GM12872 (cell line): ENCODE measurements around the gene DCAF11.

Source experiments
- TF ChIP-seq, protein P1 (sequence below): IDR thresholded peaks from 3 replicates; pipeline ENCODE4 v1.5.1; 2011; ENCODE audit warnings: low read depth, mild to moderate bottlenecking, low read length, moderate library complexity; ENCODE audit not compliant: insufficient read depth

DCAF11 gene

DNA sequence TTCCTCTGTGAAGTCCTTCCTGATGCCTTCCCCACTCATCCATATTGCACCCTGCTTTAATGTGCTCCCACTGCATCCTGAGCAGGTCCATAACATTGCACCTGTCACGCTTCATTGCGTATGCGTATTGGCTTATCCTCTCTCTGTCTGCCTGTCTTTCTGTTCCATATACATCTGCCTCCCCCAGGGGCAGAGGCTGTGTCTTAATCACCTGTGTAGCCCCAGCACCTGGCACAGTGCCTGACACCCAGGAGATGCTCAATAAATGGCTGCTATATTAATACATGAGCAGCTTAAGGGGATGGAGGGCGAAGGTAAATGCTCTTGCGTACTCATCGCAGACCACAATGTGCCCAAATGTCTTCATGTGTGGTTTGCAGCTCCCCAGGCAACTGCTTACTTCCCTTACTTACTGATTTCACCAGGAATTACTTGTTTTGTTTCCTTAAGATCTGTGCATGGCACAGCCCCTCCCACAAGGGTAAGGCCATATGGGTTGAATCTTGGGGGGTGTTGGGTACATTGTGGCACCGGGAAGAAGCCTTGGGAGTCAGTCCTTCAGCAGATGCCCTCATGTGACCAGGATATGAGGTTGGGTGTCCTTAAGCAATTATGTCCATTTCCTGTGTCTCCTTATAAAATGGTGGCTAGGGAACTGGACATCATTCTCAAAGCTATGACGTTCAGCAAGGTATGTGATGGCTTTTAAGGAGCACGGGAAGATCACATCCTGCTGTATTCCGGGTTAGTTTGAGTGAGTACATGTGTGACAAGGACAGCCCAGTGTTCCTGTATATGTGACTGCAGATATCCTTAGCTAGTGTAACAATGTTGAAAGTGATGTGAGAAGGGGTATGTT is 44.1 kb upstream of the DCAF11 start:
- TF ChIP-seq, protein P1, sequence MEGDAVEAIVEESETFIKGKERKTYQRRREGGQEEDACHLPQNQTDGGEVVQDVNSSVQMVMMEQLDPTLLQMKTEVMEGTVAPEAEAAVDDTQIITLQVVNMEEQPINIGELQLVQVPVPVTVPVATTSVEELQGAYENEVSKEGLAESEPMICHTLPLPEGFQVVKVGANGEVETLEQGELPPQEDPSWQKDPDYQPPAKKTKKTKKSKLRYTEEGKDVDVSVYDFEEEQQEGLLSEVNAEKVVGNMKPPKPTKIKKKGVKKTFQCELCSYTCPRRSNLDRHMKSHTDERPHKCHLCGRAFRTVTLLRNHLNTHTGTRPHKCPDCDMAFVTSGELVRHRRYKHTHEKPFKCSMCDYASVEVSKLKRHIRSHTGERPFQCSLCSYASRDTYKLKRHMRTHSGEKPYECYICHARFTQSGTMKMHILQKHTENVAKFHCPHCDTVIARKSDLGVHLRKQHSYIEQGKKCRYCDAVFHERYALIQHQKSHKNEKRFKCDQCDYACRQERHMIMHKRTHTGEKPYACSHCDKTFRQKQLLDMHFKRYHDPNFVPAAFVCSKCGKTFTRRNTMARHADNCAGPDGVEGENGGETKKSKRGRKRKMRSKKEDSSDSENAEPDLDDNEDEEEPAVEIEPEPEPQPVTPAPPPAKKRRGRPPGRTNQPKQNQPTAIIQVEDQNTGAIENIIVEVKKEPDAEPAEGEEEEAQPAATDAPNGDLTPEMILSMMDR = no peak

DNA sequence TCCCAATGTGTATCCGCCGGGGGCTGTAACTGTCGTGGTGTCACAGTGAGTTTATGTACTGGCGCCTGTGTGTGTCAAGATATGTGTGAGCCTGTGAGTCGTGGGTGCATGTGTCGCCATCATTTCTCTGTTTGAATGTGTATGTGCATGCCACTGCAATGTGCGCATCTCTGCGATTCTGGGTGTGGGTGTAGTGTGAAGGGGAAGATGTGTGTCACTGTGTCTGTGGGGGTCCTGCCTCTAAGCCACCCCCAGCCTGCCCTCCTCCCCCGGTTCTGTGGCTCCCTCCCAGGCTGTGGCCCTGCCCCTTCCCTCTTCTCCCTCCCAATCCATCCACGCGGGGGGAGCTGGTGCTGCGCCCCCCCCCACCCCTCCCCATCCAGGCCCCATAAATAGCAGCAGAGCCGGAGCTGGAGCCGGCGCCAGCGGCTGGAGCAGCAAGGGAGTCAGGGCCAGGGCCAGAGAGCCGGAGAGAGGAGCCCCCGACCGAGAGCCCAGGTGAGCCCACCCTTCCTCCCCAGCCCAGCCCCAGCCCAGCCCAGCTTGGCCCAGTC is 43.4 kb upstream of the DCAF11 start, which contains the start of gene CPNE6:
TSS of gene CPNE6 (plus strand) at position 419 of the 554 bp plus-strand sequence. CDS start 1,375 bp downstream, outside the sequence.
- TF ChIP-seq, protein P1 = no peak

DNA sequence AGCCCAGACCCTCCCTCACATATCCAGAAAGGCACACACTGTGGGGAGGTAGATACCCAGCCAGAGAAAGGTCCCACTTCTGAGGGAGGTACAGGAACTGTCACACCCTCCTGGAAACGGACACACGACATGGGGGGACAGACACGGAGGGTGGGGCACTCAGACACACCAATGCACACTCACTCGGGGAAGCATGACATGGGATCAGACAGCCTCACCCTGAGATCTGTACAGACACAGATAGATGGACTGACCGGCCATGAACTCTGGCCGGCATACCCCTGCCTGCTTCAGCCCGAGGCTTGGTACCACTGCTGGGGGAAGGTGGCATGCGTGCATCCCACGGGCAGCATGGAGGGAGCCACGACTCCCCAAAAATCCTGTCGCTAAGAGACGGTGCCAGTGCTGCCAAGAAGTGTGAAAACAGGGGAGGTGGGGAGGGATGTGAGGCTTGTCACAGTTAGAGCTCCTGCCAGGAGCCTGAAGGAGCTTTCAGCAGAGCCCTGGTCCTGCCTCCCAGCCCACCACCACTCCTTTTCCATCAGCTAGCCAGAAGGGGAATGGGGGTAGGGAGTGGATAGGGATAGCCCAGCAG is 42.6 kb upstream of the DCAF11 start:
- TF ChIP-seq, protein P1 = no peak

DNA sequence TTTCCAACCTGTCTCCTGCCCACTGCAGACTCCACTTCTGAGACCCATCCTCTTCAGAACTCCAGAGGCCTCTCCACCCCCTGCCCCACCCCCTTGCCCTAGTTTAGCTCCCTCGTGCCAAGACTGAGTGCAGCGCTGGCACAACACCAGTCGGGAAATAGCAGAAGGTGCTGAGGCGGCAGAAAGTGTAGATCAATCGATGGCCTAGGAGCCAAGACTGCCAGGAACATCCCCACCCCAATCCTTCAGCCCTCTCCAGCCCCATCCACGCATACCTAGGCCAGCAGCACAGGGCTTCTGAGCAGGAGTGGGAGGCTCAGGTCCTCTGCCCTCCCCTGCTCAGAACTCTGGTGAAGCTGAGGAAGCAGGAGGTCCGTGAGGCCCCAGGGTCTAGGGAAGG is 42.1 kb upstream of the DCAF11 start:
- TF ChIP-seq, protein P1 = no peak

DNA sequence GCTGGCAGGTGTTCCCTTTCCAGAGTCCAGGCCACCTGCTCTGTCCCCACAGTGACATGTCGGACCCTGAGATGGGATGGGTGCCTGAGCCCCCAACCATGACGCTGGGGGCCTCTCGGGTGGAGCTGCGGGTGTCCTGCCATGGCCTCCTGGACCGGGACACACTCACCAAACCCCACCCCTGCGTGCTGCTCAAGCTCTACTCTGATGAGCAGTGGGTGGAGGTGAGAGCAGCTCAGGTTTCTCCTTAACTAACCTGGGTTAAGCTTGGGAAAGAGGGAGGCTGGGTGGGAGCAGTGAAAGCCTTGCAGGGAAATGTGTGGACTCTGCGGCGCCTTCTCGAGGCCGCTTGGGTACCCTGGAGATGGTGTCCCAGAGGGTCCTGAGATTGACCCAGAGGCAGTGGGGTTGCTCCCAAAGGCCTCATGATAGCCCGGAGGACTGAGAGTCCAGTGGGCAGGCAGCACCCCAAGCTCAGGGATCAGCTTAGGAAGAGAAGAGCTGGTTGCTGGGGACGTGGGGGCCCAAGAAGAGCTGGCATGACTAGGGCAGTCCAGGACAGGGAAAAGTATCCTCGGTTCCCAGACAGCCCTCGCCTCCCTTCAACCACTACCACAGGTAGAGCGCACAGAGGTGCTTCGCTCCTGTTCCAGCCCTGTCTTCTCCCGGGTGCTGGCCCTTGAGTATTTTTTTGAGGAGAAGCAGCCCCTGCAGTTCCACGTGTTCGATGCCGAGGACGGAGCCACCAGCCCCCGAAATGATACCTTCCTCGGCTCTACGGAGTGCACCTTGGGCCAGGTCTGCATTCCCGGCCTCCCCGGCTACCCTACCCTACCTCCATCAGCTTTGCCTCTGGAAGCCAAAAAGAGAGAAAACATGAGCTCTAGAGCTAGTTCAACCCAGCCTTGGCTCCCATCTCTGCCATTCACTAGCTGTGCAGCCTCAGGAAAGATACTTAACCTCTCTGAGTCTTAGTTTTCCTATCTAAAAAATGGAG is 41.4 kb upstream of the DCAF11 start:
- TF ChIP-seq, protein P1 = no peak

DNA sequence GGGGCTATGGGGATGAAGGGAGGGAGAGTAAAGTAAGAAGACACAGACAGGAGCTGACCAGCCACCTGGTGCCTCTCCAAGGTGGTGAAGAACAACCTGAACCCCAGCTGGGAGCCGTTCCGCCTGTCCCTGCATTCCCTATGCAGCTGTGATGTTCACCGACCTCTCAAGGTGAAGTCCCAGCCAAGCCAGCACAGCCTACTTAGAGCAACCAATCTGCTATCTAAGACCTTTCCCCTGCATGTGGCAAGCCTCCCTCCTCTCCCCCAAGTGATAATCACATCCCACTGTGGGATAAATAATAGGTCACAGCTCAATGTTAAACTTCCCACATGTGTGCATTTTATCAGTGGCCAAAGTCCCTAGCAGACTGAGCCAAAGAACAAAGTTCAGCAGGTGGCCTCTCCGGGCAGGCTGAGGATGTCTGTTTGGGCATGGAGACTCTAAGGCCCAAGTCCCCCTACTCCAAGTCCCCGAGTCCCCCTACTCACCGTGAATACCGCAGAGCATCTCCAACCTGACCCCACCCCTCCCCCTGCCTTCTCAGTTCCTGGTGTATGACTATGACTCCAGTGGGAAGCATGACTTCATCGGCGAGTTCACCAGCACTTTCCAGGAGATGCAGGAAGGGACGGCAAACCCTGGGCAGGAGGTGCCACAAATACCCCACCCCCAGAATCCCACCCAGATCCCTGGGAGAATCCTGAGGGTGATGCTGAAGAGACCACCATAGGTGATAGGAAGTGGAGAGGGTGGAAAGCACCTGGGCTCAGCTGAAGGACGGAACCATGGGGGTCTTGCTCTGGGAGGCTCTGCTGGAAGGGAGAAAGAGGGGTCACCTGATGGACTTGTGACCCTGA is 39.7 kb upstream of the DCAF11 start:
- TF ChIP-seq, protein P1 = no peak
